ENCODE results near the gene OTOP2.

The OTOP2 gene

GRCh38 chr17:74921026-74921681 lies 2.9 kb upstream of the OTOP2 start:
- ChIA-PET CTCF (interaction anchor here (0.9 to 1.0 kb wide), 2 partner anchors 39 to 193 kb away, joined by 3 to 4 read pairs; no protein-coding TSS in a partner anchor), POLR2A (interaction anchor here (1.9 kb wide), 1 partner anchor 48 kb away, joined by 6 read pairs; no protein-coding TSS in a partner anchor)
- TF ChIP-seq BHLHE40 (IDR thresholded peaks at IDR 0.05; ENCODE audit: borderline replicate concordance), result no peak
- DNase-seq (ENCODE audit: extremely low spot score), result no peak

- POLR2A ChIA-PET, result interaction anchor here (1.9 kb wide), 1 partner anchor 49 kb away, joined by 6 read pairs; no protein-coding TSS in a partner anchor
- CTCF ChIA-PET, result interaction anchor here (1.0 kb wide), 1 partner anchor 193 kb away, joined by 4 read pairs; no protein-coding TSS in a partner anchor
- DNase-seq (ENCODE audit: extremely low spot score), result no peak
- TF ChIP-seq ELF4 (IDR thresholded peaks at IDR 0.05) (no peak), BHLHE40 (IDR thresholded peaks at IDR 0.05; ENCODE audit: borderline replicate concordance) (no peak), ARNT (IDR thresholded peaks at IDR 0.05) (no peak), PKNOX1 (IDR thresholded peaks at IDR 0.05) (no peak), LEF1 (IDR thresholded peaks at IDR 0.05; ENCODE audit: borderline replicate concordance) (no peak), FOXK2 (IDR thresholded peaks at IDR 0.05) (no peak), FOXM1 (IDR thresholded peaks at IDR 0.05; ENCODE audit: borderline replicate concordance) (no peak), SP1 (IDR thresholded peaks at IDR 0.05) (no peak), CTBP1 (IDR thresholded peaks at IDR 0.05; ENCODE audit: borderline replicate concordance) (no peak), TARDBP (IDR thresholded peaks at IDR 0.05) (no peak), SUZ12 (IDR thresholded peaks at IDR 0.05) (no peak), FOXA1 (IDR thresholded peaks at IDR 0.05) (no peak), HDGF (IDR thresholded peaks at IDR 0.05; ENCODE audit: borderline replicate concordance) (no peak), ZNF384 (IDR thresholded peaks at IDR 0.05) (no peak), L3MBTL2 (conservative IDR thresholded peaks at IDR 0.05) (no peak), NFRKB (IDR thresholded peaks at IDR 0.05) (no peak)
Observed at GRCh38 chr17:74921769-74922168, 2.3 kb upstream of the OTOP2 start.

- no peak for TF ChIP-seq TARDBP (IDR thresholded peaks at IDR 0.05)
- TF ChIP-seq L3MBTL2 (conservative IDR thresholded peaks at IDR 0.05), result no peak
- TF ChIP-seq FOXM1 (IDR thresholded peaks at IDR 0.05; ENCODE audit: borderline replicate concordance), result no peak
- no peak for TF ChIP-seq ELF4 (IDR thresholded peaks at IDR 0.05)
- TF ChIP-seq BHLHE40 (IDR thresholded peaks at IDR 0.05; ENCODE audit: borderline replicate concordance), result no peak
- no peak for TF ChIP-seq SUZ12 (IDR thresholded peaks at IDR 0.05)
- TF ChIP-seq ARNT (IDR thresholded peaks at IDR 0.05), result no peak
- TF ChIP-seq LEF1 (IDR thresholded peaks at IDR 0.05; ENCODE audit: borderline replicate concordance), result no peak
- TF ChIP-seq SP1 (IDR thresholded peaks at IDR 0.05), result no peak
- no peak for TF ChIP-seq HDGF (IDR thresholded peaks at IDR 0.05; ENCODE audit: borderline replicate concordance)
- TF ChIP-seq PKNOX1 (IDR thresholded peaks at IDR 0.05), result no peak
- no peak for TF ChIP-seq FOXA1 (IDR thresholded peaks at IDR 0.05)
- TF ChIP-seq FOXK2 (IDR thresholded peaks at IDR 0.05), result no peak
- no peak for TF ChIP-seq ZNF384 (IDR thresholded peaks at IDR 0.05)
- DNase-seq (ENCODE audit: extremely low spot score), result no peak
- POLR2A ChIA-PET, result interaction anchor here (0.6 to 2.4 kb wide), 4 partner anchors 39 to 90 kb away, joined by 3 to 11 read pairs (median 6); partner anchors contain the start of genes FDXR and MRPL58
- CTCF ChIA-PET, result interaction anchor here (0.6 to 2.8 kb wide), 5 partner anchors 10 to 993 kb away, joined by 3 to 23 read pairs (median 3); no protein-coding TSS in a partner anchor
Observed at GRCh38 chr17:74922172-74922571, 1.9 kb upstream of the OTOP2 start.

GRCh38 chr17:74922694-74923537 lies 1.2 kb upstream of the OTOP2 start, which contains the start of gene USH1G:
Gene USH1G, minus strand, starts transcription at chr17:74923255. Its CDS starts 182 bp downstream, at chr17:74923073.
- TF ChIP-seq TARDBP (IDR thresholded peaks at IDR 0.05), result no peak
- DNase-seq (ENCODE audit: extremely low spot score), result peak; percentile 77
- POLR2A ChIA-PET, result interaction anchor here (0.6 to 2.4 kb wide), 4 partner anchors 38 to 89 kb away, joined by 3 to 11 read pairs (median 6); partner anchors contain the start of genes FDXR and MRPL58
- CTCF ChIA-PET, result interaction anchor here (0.6 to 2.8 kb wide), 7 partner anchors 10 to 992 kb away, joined by 3 to 23 read pairs (median 3); no protein-coding TSS in a partner anchor

DNA sequence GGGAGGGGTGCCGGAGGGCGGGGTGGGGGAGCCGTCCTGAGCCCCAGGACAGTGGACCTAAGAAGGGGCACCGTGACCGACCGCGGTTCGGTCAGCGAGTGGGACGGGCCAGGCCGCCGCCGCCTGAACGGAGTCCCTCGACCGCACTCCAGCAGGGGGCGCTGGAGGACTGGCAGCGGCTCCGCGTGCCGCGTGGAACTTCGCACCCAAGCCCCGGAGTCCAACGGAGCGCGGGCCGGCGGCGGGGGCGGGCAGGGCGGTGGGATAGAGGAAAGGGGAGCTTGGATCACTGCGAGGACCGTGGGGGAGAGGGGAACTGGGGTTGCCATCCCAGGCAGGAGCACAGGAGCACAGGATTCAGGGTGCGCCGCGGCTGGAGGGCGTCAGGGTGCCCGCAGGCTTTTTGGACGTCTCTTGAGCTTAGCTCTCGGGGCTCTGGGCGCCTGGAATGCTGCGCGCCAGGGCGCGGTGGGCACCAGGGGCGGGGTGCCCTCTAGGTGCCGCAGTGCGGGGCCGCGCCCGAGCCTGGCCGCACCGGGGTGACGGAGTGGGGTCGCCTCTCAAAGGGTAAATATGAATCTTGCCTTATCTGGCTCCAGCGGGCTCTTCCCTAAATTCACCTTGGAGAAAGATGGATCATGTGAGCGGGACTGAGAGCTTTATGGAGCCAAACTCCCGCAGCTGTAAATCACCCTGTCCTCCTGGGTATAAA lies 379 bp upstream of the OTOP2 start:
- ChIA-PET CTCF (interaction anchor here (0.8 to 2.8 kb wide), 6 partner anchors 10 to 51 kb away, joined by 3 to 23 read pairs (median 8); partner anchors contain the start of gene FDXR), POLR2A (interaction anchor here (1.5 to 2.4 kb wide), 3 partner anchors 48 to 89 kb away, joined by 3 to 11 read pairs (median 10); partner anchors contain the start of genes FDXR and MRPL58)
- DNase-seq (ENCODE audit: extremely low spot score), result peak; percentile 95
- TF ChIP-seq TARDBP (IDR thresholded peaks at IDR 0.05), result 0 out of 2 replicates have a peak, but pooled peaks have one; percentile 38
- no peak for TF ChIP-seq FOXK2 (IDR thresholded peaks at IDR 0.05)
- TF ChIP-seq L3MBTL2 (conservative IDR thresholded peaks at IDR 0.05), result peak; percentile 98
- no peak for TF ChIP-seq SUZ12 (IDR thresholded peaks at IDR 0.05)

DNA sequence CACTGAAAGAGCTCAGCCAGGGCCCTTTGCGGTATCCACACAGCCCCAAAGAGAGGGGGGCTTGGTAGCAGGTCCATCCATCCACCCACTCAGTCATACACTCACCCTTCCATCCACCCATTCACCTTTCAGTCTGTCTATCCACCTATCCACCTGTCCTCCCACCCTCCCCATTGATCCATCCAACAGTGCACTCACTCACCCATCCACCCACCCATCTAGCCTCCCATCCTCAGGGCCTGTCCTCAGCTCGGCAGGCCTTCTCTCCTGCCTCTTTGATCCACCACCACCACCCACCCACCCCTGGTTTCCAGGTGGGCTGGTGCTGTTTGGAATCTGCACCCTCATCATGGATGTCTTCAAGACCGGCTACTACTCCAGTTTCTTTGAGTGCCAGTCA lies 1.2 kb downstream of the OTOP2 start:
- DNase-seq (ENCODE audit: extremely low spot score), result no peak
- ChIA-PET POLR2A (interaction anchor here (1.7 kb wide), 1 partner anchor 52 kb away, joined by 6 read pairs; the partner anchor contains the start of gene FDXR), CTCF (interaction anchor here (1.0 to 1.5 kb wide), 3 partner anchors 11 to 36 kb away, joined by 8 to 10 read pairs (median 8); no protein-coding TSS in a partner anchor)
- no peak for TF ChIP-seq FOXK2 (IDR thresholded peaks at IDR 0.05)
- TF ChIP-seq SP1 (IDR thresholded peaks at IDR 0.05), result no peak
- no peak for TF ChIP-seq NFRKB (IDR thresholded peaks at IDR 0.05)
- no peak for TF ChIP-seq ZNF384 (IDR thresholded peaks at IDR 0.05)
- no peak for TF ChIP-seq L3MBTL2 (conservative IDR thresholded peaks at IDR 0.05)
- TF ChIP-seq FOXM1 (IDR thresholded peaks at IDR 0.05; ENCODE audit: borderline replicate concordance), result no peak
- TF ChIP-seq ELF4 (IDR thresholded peaks at IDR 0.05), result no peak
- no peak for TF ChIP-seq SUZ12 (IDR thresholded peaks at IDR 0.05)
